ENCODE measurements around the gene MYBPHL. TPM values are rescaled to one million over a fixed set of nuclear protein-coding genes. Genes with fewer than 3 reads are reported as not detected.

Gene MYBPHL
- polyA plus RNA-seq, 1 donor = 0.94 TPM

- peak; percentile 77 for DNase-seq
Measured at GRCh38 chr1:109263597-109264378, 43.0 kb downstream of the MYBPHL start.

GRCh38 chr1:109263234-109263596 is 43.6 kb downstream of the MYBPHL start:
- DNase-seq = no peak

GRCh38 chr1:109262231-109263055 is 44.4 kb downstream of the MYBPHL start:
- DNase-seq = no peak

- DNase-seq = no peak
Measured at GRCh38 chr1:109261578-109261977, 45.2 kb downstream of the MYBPHL start.

GRCh38 chr1:109261006-109261405 is 45.8 kb downstream of the MYBPHL start:
- DNase-seq = no peak

GRCh38 chr1:109259674-109260557 is 46.9 kb downstream of the MYBPHL start:
- no peak for DNase-seq

- DNase-seq = no peak
Measured at GRCh38 chr1:109258481-109259466, 48.0 kb downstream of the MYBPHL start.

GRCh38 chr1:109257682-109258421 is 49.0 kb downstream of the MYBPHL start:
- no peak for DNase-seq

GRCh38 chr1:109256971-109257681 is 49.7 kb downstream of the MYBPHL start:
- no peak for DNase-seq

- no peak for DNase-seq
Measured at GRCh38 chr1:109256085-109256484, 50.7 kb downstream of the MYBPHL start.

GRCh38 chr1:109255678-109256077 is 51.1 kb downstream of the MYBPHL start:
- no peak for DNase-seq

- DNase-seq = no peak
Measured at GRCh38 chr1:109255097-109255651, 51.6 kb downstream of the MYBPHL start.

- DNase-seq = no peak
Measured at GRCh38 chr1:109254621-109255096, 52.2 kb downstream of the MYBPHL start.

GRCh38 chr1:109253803-109254620 is 52.8 kb downstream of the MYBPHL start:
- peak; percentile 48 for DNase-seq

GRCh38 chr1:109252893-109253802 is 53.7 kb downstream of the MYBPHL start:
- no peak for DNase-seq

- no peak for DNase-seq
Measured at GRCh38 chr1:109252167-109252892, 54.5 kb downstream of the MYBPHL start.
